GM21723 (cell line): ENCODE results near the gene CRISP2.

ENCODE experiments used
- ATAC-seq: cut with Tn5 transposase; IDR thresholded peaks from one replicate; pipeline ENCODE4 v1.9.1; 2021; ENCODE audit warnings: mild to moderate bottlenecking, moderate library complexity; ENCODE audit not compliant: unreplicated experiment

The CRISP2 gene

GRCh38 chr6:49662231-49662891, 51.0 kb downstream of the CRISP2 start:
- ATAC-seq: no peak

- ATAC-seq: no peak
Observed at GRCh38 chr6:49653942-49654341, 59.4 kb downstream of the CRISP2 start.

- ATAC-seq: no peak
Observed at GRCh38 chr6:49653438-49653837, 59.9 kb downstream of the CRISP2 start.

GRCh38 chr6:49651239-49651638, 62.1 kb downstream of the CRISP2 start:
- ATAC-seq: no peak

GRCh38 chr6:49649988-49650387, 63.4 kb downstream of the CRISP2 start:
- no peak for ATAC-seq

- no peak for ATAC-seq
Observed at GRCh38 chr6:49648036-49648435, 65.3 kb downstream of the CRISP2 start.

- ATAC-seq: no peak
Observed at GRCh38 chr6:49647476-49647875, 65.9 kb downstream of the CRISP2 start.

GRCh38 chr6:49646942-49647341, 66.4 kb downstream of the CRISP2 start:
- ATAC-seq: no peak

GRCh38 chr6:49646130-49646824, 67.1 kb downstream of the CRISP2 start:
- ATAC-seq: no peak

GRCh38 chr6:49645139-49645538, 68.2 kb downstream of the CRISP2 start:
- ATAC-seq: no peak
